ENCODE results near the gene PHF20.
A peak's percentile ranks its signal among the peaks of the same experiment; 100 is the strongest.
"Not testable (repeated sequence)": the region's sequence is repeated elsewhere in the genome, so short reads cannot be mapped to it uniquely, and the experiment has no call there.

Gene PHF20

DNA sequence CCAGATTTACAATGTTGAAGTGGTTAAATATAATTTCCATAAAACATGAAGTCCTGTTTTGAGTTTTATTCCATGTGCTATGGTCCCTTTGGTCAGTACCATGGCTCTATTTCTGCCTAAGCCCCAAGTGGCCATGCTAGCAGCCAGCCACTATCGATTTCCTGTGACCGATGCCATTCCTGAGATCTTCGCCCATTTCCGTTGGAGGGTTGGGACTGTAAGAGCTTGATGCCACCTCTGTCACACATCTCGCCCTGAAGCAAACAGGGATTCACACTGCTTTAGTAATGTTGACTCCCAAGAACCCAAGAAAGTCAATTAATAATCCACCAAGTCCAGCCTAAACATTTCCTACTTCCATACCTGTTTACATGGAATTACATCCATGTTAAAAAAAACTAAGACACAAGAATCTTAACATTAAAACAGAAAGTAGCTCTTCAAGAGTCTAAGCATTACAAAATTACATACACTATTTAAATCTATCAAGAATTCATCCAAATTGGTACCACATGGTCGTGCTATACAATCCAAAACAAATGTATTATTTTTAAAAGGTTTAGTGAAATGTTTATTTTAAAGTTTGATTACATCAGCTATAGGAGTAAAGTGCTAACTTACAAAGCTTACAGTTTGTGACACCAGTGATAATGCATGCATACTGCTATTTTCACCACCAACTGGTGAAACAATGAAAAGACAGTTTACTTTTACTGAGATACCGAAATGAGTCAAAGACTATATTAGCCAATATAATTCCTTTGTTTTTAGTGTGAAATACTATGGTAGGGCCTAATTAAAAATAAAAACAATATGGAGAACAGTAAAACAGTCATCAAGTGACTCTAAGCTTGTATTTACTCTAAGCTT lies 32.3 kb upstream of the PHF20 start:
- DNase-seq, result no peak

DNA sequence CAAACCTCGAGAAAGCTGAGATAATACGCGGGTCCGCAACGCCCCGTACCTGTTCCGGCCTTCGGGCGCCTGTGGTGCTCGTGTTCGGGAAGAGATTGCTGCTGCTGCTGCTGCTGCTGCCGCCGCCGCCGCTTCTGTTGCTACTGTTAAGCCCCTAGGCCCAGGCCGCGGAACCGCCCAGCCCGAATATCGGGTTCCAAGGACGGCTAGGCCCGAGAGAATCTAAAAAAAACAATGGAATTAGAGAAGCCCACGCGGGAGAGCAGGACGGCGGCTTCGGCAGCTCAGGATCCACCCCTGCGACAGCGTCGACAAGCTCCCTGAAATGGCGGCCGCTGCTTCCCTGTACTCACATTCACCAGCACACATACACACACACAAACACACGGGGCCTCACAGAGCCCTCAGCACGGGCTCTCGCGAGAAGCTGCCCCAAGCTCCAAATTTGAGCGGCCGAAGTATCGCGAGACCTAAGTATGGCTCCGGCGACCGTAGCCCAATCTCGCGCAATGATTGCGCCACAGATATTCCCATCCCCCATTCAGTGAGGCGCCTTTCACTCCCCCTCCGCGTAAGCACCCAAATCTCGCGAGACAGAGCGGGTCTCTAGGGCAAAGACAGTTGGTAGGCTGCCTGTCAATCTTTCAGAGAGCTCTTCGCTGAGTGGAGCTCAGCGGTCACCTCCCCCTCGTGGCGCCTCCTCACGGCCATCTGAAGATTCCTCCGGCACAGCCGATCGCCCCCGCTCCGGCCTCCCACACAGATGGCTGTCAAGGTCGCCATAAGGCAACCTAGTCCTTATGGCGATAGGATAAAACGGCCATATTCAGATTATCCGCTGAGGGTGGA lies 29.7 kb upstream of the PHF20 start, which contains the start of gene RBM39:
RBM39 (minus strand) TSS at position 369 of the 849 bp plus-strand sequence. CDS start 1,386 bp downstream, outside the sequence.
- DNase-seq, result peak; percentile 99

DNA sequence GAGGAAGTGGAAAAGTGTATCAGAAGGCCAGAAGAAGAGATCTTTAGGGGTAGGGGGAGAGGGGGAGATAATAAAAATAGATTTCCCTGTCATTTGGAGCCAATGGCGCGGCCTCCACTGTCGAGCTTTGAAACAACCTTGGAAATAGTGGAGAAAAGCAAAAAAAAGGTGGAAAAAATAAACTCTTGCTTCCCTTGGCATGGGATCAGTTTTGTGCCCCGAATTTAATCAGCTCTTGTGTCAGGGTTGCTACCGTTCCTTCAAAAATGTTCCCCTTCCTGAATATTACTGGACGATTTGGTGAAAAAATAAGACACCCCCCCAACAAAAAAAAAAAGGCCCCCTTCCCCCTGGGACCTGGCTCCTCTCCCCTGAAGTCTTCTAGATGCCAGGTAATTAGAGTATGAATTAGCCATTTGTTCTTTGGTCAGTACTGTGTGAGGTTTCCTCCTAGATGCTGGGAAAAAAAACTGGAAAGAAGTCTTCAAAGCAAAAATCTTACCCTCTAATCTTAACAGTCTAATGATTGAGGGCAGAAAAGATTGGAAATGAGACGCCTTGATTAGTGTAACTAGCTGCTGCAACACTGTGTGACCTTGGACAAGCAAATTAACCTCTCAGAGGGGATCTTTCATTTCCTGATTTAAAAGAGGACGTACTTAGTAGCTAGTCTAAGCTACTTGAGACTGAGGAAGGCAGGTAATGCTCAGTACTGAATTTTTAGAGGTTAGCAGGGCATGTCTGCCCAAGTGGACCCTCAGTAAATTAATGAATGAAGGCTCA lies 28.9 kb upstream of the PHF20 start:
- peak; percentile 7 for DNase-seq

DNA sequence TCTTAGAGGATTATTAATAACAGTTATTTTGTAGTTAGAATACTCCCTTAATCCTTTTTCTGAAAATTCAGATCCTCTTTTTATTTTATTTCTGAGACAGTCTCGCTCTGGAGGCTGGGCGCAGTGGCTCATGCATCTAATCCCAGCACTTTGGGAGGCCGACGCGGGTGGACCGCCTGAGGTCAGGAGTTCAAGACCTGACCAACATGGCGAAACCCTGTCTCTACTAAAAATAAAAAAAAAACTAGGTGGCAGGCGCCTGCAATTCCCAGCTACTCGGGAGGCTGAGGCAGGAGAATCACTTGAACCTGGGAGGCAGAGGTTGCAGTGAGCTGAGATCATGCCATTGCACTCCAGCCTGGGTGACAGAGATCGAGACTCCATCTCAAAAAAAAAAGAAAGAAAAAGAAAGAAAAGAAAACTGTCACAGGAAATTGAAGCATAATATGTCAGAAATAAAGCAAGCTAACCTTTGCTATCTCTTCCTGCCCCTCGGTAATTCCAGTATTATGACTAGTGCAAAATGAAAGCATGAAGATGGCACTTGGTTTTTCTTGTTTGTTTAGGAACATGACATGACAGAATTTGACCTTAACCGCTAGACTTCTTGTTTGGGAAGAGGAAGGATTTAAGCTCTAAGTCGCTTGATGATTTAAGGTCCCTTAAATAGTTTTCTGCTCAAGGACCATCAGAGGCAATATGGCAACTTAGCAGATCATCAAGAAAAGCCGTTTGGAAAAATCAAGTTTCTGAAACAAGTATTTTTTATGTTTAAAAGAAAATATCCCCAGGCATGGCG lies 27.9 kb upstream of the PHF20 start:
- DNase-seq, result no peak

DNA sequence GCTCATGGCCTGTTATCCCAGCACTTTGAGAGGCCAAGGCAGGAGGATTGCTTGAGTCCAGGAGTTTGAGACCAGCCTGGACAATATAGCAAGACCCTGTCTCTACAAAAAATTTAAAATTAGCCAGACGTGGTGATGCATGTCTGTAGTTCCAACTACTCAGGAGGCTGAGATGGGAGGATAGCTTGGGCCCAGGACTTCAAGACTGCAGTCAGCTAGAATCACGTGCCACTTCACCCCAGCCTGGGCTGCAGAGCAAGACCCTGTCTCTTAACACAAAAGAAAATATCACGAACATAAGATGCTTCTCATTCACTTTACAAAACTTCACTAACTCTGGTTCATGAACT lies 27.3 kb upstream of the PHF20 start:
- not testable (repeated sequence) for DNase-seq

DNA sequence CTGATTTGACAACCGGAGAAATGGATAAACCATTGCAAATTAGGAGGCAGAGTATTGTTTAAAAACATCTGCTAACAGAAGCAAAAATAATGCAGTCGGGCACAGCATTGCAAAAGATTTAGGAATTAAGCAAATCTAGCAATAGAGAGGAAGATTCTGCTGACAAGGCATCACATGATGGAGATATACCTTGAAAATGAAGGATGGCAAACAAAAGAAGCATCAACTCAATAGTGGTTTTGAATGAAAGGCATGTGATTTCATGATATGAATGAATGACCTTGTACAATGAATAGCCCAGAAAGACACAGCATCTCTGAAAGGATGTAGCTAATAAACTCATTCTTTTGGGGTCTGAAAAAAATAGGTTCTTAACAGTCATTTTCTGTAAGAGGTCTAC lies 21.2 kb upstream of the PHF20 start:
- no peak for DNase-seq

DNA sequence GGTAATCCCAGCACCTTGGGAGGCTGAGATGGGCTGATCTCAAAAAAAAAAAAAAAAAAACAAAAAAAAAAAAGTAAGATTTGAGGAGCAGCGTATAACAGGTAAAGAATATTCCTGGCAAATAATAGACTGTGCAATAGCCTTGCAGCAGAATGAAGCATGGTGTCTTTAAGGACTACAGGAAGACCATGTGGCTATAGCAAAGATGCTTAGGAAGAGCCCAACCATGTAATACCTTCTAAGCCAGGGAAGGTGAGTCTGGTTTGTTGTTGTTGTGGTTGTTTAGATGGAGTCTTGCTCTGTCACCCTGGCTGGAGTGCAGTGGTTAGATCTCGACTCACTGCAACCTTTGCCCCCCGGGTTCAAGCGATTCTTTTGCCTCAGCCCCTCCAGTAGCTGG lies 15.4 kb upstream of the PHF20 start:
- DNase-seq, result no peak

DNA sequence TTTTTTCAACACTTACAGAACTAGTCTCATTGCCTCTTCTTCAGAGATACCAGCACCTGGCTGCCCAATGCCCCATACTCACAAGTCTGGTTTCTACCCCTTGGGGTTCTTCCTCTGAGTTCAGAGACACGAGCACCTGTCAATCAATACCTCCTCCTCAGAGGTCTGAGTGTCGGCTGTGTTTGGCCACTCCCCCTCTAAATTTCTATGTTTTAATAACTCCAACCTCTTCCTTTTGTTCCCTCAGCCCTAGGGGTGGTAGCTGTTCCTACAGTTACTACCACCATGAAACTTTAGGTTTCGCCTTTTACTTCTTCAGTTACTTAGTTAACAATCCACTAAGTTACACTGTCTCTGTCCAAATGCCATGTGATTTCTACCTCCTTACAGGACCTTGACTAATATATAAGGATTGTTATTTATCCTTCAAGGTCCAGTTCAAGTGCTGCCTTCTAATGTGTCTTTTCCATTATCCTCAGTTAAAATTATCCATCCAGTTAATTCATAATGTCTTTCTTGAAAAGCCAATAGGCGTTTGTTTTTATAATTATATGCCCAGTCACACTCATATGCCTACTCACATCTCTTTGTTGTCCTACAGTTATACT lies 14.6 kb upstream of the PHF20 start:
- no peak for DNase-seq

DNA sequence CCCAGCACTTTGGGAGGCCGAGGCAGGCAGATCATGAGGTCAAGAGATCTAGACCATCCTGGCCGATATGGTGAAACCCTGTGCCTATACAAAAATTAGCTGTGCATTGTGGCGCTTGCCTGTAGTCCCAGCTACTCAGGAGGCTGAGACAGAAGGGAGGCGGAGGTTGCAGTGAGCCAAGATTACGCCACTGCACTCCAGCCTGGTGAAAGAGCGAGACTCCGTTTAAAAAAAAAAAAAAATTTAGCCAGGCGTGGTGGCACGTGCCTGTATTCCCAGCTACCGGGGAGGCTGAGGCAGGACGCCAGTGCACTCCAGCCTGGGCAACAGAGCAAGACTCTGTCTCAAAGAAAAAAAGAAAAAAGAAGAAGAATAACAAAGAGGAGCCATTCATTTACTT lies 10.3 kb upstream of the PHF20 start:
- DNase-seq, result not testable (repeated sequence)

DNA sequence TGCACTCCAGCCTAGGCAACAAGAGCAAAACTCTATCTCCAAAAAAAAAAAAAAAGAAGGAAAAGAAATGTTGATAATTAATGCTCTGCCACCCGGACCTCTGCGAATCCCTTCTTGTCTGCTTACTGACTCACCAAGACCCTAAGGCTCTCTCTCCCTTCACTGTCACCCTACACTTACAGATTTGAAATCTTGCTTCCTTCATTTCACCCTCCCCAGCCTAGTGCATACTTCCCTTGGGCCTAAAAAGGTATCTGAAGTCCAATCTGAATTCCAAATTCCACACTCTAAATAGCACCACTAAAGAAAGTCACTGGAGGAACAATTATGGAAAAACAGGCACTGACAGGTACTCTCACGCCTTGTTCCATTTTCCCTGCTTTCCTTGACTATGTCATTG lies 9.4 kb upstream of the PHF20 start:
- no peak for DNase-seq

DNA sequence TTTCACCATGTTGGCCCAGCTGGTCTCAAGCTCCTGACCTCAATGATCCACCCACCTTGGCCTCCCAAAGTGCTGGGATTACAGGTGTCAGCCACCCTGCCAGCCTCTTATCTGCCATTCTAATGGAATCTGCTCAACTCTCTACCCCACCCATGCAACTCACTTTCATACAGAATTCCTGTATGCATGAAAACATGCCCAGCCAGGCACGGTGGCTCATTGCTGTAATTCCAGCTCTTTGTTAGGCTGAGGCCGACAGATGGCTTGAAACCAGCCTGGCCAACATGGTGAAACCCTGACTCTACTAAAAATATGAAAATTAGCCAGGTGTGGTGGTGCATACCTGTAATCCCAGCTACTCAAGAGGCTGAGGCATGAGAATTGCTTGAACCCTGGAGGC lies 6.9 kb upstream of the PHF20 start:
- not testable (repeated sequence) for DNase-seq

DNA sequence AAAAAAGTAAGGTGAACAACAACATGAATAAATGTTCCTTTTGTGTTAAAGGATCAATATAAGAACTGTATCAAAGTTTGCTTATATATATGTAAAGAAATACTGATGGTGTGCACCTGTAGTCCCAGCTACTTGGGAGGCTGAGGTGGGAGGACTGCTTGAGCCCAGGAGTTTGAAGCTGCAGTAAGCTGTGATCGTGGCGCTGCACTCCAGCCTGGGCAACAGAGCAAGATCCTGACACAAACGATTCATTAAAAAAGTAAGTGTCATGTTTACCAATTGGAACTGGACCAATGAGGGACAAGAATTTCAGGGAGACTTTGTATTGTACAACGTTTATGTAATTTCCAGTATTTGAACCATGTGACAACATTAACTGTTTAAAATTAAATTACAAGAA lies 5.0 kb upstream of the PHF20 start:
- DNase-seq, result no peak

DNA sequence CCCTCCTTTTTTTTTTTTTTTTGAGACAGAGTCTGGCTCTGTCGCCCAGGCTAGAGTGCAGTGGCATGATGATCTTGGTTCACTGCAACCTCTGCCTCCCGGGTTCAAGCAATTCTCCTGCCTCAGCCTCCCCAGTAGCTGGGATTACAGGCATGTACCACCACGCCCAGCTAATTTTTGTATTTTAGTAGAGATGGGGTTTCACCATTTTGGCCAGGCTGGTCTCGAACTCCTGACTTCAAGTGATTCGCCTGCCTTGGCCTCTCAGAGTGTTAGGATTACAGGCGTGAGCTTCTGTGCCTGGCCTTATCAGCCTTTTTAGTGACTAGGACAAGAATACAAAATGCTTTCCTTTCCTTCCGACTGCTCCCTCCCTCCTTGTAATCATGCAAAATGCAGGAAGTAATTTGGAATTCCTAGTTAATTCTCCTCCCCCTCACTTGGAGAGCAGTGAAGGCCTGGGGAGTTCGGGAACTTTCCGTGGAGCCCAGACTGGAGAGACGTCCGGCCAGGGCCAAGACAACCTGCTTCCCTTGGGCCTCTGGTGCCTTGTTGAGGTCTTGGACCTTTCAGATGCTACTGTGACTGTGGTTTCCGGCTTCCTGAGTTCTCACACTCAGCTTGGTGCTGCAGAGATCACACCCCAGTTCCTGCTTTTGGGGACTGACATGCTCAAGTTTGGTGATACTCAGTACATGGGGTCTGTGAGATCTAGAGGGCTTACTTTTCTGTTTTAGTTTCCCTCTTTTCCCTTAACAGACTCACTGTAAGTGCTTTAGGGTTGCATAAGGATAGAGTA lies 3.9 kb upstream of the PHF20 start:
- no peak for DNase-seq

DNA sequence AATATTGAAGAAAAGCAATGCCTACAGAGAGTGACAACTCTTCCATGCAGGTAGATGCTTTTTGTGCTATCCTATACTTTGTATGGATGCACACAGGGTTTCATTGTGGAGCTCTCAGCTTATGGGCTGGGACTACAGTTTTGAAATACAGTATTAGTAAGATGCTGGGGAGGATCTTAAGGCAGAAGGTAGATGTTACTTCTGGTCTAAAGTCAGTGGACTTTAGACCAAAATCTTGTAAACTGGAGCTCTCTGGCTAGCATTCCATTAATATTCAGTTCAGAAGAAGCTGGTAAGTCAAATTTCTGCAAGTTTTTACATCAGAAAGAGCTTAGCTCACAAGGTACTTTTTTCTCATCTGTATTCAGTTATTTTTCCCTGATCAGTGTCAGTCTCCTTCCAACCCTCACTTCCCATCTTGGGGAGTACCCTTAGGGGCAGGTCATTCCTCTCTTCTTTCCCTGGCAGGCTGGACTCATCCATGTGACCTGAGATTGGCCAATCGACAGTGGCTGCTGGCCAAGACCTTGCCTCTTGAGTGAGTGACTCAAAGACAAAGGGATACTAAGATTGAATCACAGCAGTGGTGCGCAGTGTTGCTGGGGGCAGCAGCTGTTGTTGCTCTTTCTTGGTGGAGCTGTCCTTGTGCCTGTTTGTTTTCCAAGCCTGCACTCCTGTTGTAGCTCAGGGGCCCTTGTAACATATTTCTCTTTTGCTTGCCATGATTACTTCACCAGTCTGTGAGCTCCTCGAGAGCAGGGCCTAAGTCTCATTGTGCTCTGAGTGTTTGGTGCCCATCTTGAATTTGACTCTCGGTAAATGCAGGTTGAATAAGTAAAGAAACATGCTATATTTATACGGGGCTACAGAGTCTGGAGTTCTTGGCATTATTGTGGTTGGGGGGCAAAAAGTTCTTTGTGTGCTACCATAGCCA lies 2.8 kb upstream of the PHF20 start:
- DNase-seq, result peak; percentile 25

DNA sequence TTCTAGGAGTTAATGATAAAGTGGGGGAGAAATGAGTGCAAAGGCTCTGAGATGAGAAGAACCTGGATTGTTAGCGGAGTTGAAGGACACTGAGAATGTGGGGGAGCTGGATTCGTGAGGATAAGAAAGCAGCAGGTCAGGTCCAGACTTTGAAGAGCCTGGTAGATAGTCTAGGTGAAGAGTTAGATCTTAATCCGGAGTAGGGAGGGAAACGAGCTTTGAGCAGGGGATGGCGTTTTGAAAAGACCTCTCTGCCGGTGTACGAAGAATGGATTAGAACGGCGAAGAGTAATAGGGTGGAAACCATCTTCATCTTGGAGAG lies 487 bp upstream of the PHF20 start:
- no peak for DNase-seq

DNA sequence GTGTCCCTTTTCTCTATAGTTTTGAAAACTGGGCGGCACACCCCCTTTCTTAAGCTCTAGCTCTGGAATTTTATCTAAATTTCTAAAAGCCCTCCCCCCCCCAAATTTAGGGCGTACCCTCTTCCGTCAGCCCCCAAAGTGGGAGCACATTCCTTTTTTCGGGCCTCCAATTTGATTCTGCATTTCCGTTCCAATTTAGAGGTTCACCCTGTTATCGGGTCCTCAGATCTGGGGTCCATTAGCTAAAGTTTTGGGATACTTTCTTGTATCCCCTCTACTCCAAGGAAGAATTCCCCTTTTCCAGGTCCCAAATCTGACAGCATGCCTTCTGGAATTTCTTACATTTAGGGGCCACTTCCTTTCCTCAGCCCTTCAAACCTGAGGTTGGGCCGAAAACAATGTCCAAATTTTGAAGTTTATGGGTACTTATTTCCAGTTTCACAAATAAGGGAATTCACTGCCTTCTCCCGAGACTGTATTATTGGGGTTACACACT lies 796 bp downstream of the PHF20 start:
- no peak for DNase-seq

DNA sequence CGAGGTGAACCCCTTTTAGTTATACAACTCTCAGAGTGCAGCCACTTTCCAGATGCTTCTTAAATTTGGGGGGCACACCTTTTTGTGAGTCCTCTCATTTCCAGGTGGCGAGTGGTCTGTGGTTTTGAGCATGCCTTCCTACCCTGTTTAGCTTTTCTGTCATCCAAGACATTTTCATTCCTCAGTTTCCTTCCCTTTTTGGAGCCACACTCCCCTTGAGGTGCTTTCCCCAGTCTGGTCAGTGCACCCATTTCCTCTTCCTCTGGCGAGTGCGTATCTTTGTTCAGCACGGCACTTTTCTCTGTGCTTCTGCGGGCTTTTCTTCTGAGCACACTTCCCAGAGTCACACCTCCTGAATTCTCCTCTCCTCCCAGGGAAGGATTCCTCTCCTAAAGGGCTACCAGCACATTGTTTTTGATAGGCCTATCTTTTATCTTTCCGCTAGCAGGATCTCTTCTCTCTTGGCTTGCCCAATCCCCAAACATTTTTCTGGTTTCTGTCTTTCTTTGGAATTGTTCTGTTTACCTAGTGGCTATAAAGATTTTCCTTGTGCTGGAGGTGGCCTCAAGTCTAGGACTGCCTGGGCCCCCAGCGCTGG lies 1.4 kb downstream of the PHF20 start:
- DNase-seq, result no peak

DNA sequence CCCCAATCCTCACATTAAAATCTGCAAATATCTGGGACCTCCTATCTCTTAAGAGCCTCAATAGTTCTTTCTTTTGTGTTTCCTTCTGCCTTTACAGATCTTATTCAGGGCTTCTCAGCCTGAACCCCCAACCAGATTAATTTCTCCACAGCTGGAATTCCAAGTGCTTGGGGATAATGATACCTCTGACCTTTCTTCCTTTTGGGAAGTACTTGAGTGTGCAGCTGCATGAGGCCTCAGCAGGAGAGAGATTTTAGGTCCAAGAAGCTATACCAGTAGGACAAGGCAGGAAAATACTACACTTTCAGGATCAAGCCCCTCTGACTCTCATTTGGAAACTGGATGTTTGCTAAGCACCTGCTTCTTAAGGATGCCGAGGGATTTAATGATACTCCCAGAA lies 2.6 kb downstream of the PHF20 start:
- no peak for DNase-seq

DNA sequence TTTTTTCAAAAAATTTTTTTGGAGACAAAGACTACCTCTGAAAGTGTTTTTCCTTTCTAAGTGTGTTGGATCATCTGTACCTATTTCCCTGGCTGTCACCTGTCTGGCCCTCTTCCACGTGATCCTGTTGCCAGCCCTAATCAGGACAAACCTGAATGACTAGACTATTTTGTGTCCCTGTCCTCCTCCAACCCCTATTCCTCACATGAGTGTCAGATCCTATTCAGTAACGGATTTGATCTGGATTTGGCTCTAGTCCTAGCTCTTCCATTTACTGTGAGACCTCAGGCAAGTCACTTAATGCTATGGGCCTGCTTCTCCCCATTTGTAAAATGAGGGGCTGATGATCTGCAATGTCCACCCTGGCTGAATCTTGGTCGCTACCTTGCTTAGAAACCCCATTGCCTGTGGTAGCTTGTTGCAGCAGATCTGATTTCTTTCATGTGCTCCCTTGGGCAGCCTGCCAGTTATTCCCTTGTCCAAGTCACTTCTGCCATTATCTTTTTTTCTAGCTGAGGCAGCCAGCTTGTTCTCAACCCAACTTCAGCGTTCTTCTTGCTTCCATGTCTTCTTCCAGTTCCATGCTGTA lies 4.8 kb downstream of the PHF20 start:
- DNase-seq, result peak; percentile 8

All from NCI-H774 (cell line).